HL-60/S4 (cell line): Measurements from ENCODE around the gene AIG1.
"Not testable (repeated sequence)": the region's sequence is repeated elsewhere in the genome, so short reads cannot be mapped to it uniquely, and the experiment has no call there.

ENCODE experiments used
- in situ Hi-C: fragments of 300-500 bp; cut with MboI; formaldehyde crosslinking; loops from 2 replicates; pipeline ENCODE4 v1.14.3; 2022; ENCODE audit warnings: low sequenced_read_pairs

The AIG1 gene

GRCh38 chr6:143307760-143308159 is 247.1 kb downstream of the AIG1 start:
- in situ Hi-C loops = not testable (repeated sequence)

DNA sequence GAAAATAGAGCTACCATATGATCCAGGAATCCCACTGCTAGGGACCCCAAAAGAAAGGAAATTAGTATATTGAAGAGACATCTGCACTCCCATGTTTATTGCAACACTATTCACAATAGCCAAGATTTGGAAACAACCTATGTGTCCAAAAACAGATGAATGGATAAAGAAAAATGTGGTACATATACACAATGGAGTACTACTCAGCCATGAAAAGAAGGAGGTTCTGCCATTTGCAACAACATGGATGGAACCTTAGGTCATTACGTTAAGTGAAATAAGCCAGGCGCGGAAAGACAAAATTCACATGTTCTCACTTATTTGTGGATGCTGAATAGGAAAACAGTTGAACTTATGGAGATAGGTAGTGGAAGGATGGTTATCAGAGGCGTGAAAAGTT is 252.5 kb downstream of the AIG1 start:
- in situ Hi-C loops = no loop called here

- in situ Hi-C loops = no loop called here
Measured at GRCh38 chr6:143321491-143322086, 260.9 kb downstream of the AIG1 start.

DNA sequence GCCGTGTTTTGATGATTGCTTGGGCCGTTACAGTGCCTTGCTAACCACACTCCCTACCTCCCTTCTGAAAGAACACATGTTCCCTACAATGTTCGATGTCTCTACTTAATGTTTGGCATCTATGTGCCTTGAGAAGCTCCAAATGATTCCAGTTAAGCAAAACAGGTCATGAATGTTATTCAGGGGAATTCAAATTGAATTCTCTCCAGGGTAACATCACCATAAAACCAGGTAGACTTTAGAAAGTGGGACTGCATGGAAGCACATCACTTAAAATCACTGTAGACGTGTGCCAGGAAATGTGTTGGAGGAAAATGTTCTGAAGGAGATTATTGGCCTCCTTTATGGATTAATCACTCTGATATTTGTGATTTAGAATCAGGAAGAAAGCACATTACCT is 261.7 kb downstream of the AIG1 start:
- in situ Hi-C loops = no loop called here

DNA sequence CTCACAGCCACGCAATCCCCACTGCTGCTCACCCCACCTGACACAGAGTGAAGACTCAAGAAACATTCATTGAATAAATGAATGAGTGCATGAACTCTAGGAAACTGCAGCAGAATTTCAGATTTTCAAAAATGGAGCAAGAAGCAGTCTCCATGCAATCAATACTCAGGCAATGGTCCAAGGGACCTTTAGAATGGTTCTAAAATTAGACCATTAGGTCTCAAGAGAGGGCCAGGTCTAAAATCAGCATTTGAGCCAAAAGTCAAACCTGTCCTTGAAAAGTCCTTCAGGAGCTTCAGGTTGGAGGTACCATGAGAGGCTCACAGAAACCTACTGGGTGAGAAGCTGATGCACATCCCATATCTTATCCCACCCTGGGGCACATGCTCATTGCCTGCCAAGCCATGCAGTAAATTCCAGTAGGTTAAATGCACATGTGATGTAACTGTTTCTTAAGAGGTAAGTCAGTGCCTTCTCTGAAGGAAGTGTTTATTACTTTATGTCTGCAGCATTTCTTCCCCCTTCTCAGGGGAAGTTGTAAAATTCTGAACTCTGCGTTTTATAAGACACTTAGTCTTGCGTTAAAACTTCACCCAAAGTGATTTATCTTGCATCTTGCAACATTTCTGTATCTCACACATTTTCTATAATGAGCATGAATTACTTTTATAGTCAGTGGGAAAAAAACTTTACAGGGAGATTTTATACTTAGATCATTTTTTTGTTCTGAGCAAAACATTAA is 263.2 kb downstream of the AIG1 start:
- in situ Hi-C loops = no loop called here

DNA sequence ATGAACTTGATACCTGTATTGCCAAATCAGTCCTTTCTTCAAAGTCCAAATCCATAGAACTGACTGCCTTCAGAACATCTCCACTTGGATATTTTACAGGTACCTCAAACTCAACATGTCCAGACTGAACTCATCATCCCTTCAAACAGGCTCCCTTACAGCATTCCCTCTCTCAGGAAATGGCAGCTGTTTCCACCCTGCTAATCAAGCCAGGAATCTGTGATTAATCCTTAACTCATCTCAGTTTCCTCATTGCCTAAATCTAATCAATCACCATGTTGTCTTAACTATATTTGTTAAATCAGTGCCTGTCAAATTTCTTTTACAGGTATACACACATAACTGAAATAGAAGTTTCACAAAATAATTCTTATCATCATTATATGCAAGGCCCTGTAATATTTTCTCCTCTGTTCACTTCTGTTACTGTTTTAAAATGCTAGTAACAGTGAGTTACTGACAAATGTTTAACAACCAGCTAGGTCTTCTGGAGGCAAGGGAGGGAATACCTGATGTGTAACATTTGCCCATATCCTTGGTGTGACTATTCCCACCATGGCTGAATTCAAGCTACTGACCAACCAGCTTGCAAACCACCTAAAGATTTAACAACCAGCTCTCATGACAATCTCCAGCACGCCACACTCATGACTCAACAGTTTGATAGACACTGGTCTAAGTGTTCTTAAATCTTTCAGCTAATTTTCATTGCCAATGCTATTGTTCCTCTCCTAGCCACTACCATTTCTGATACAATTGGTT is 264.9 kb downstream of the AIG1 start:
- in situ Hi-C loops = no loop called here

DNA sequence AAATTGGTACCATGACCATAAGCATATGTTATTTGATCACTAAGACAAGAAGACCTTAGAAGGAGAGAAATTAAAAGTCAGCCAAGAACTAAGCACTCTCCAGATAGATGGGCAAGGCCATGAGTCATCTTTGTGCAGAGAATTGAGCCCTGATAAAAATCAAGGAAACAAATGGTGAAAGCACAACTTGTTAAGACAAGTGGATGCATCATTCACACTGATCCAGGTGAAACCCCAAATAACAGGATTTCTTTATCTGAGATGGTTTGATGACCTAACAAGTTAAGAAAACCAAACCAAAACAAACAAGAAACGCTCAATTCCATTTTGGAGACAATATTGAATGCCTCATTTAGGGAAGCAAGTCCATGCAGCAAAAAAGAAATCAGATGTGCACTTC is 268.2 kb downstream of the AIG1 start:
- in situ Hi-C loops = no loop called here

- in situ Hi-C loops = no loop called here
Measured at GRCh38 chr6:143329323-143329722, 268.6 kb downstream of the AIG1 start.

DNA sequence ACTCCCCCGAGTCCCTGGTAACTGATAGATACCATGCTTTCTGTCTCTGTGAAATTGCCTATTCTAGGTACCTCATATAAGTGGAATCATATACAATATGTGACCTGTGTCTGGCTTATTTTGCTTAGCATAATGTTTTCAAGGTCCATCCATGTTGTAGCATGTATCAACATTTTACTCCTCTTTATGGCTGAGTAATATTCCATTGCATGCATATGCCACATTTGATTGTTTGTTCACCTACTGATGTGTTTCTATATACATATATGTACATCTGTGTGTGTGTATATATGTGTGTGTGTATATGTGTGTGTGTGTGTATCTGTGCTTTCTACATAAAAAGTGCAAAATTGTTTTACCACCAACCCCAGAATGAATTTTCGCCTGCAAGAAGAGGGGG is 270.7 kb downstream of the AIG1 start:
- in situ Hi-C loops = no loop called here

DNA sequence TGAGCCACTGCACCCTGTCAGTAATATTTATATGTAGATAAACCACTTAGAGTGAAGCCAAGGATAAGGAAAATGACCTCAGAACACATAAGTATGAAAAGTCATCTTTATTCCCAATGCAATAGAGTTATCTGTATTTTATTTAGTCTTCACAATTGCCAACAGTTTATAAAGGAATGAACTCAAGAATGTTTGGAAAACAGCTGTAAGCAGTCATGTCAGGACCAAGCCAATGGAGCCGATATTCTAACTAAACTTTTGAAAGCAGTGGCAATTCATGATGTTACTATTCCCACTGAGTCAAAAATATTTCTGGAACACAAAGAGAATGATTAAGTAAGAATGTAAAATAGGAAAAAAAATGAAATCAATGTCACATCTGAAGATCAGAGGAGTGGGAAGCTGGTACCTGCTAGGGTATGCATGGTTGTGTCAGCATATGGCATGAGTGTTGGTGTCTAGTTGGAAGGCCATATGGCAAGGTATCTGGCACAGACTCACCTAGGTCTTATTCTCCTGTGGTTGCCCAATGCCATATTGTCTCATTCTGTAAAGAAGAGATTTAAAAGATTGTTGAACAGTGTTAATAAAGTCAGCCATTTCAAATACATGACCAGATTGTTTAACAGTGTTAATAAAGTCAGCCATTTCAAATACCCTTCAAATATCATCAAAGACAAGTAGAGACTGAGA is 271.6 kb downstream of the AIG1 start:
- in situ Hi-C loops = no loop called here

DNA sequence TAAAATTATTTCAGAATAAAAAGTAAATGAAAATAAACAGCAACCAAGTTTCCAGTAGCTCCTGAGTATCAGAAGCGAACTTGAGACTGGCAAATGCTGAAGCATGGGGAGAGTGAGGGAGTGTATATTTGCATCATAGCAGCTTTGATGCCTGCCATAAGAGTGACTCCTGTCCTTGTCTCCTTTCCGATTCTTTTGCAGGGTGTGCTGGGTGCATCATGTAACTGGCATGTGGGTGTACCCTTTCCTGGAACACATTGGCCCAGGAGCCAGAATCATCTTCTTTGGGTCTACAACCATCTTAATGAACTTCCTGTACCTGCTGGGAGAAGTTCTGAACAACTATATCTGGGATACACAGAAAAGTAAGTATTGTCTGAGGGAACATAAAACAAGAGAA is 272.4 kb downstream of the AIG1 start:
- in situ Hi-C loops = no loop called here

- in situ Hi-C loops = no loop called here
Measured at GRCh38 chr6:143333749-143334520, 273.2 kb downstream of the AIG1 start.

- in situ Hi-C loops = no loop called here
Measured at GRCh38 chr6:143335865-143336264, 275.2 kb downstream of the AIG1 start.

GRCh38 chr6:143336446-143337152 is 275.9 kb downstream of the AIG1 start:
- in situ Hi-C loops = no loop called here

DNA sequence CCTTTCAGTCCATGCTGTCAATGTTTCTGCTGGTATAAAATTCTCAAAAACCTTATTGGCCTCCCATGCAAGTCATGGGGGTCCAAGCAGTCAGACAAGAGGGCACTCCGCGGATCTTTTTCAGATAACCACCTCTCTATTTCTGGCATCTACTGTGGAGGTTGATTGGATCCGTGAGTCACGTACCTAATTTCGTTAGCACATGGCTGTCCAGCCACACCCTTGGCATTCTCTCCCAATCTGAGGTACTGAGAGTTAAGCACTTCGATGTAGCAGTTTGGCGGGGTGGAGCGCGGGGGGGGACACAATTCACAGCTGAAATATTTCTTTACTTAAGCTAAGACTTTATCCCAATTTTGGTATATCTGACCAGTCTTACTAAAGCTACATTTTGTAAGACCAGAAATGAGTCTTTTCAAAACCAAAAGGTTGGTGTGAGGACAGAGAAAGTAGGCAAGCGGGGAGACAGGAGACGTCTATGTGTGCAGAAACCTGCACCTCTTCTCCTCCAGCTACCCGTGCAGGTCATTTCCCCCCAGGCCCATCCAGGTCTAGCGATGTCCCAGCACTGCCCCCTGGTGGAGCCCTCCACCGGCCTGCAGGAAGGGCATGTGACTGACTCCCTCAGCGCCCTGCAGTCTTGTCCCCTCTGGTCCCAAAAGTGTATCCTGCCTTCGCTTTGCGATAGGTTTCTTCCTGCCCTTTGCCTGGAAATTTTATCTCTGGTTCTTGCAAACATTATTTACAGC is 276.7 kb downstream of the AIG1 start:
- in situ Hi-C loops = no loop called here

- in situ Hi-C loops = no loop called here
Measured at GRCh38 chr6:143339223-143339622, 278.5 kb downstream of the AIG1 start.

- in situ Hi-C loops = not testable (repeated sequence)
Measured at GRCh38 chr6:143345477-143345876, 284.8 kb downstream of the AIG1 start.

- in situ Hi-C loops = no loop called here
Measured at GRCh38 chr6:143346004-143346403, 285.3 kb downstream of the AIG1 start.

- in situ Hi-C loops = no loop called here
Measured at GRCh38 chr6:143348531-143348930, 287.8 kb downstream of the AIG1 start.
